ENCODE results near the gene SIX5.

DNA sequence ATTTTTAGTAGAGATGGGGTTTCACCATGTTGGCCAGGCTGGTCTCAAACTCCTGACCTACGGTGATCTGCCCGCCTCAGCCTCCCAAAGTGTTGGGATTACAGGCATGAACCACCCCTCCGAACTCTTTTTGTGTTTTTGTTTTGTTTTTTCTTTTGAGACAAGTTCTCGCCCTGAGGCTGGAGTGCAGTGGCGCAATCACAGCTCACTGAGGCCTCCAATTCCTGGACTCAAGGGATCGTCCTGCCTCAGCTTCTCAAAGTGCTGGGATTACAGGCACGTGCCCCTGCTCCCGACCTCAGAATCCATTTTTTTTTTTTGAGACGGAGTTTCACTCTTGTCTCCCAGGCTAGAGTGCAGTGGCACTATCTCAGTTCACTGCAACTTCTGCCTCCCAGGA, 11.4 kb downstream of the SIX5 start:
- TF ChIP-seq SUZ12 (IDR thresholded peaks at IDR 0.05; ENCODE audit: extremely low read depth, insufficient read depth, insufficient read length) (no peak), ZNF274 (IDR thresholded peaks at IDR 0.05; ENCODE audit: low read depth, low read length) (no peak), YY1 (IDR thresholded peaks at IDR 0.05; ENCODE audit: insufficient read depth, insufficient read length) (no peak)
